ENCODE data around the gene ADAM23.

DNA sequence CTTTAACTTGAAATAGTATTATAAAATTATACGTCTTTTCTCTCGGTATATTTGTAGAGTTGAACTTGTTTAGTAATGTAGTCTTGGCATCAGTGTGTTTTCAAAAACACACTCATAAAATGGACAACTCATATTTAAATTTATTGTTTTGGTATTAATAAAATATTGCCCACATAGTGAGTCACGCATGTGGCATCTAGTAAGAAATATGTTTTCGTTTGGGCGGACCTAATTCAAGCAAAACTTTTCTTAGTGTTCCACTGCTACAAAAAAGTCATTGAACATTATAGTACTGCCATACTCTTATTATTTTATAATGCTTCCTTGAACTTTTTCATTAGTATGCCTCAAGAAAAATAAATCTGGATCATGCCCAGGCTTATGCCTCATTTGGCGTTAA, 167.9 kb downstream of the ADAM23 start:
- TF ChIP-seq, protein P1, sequence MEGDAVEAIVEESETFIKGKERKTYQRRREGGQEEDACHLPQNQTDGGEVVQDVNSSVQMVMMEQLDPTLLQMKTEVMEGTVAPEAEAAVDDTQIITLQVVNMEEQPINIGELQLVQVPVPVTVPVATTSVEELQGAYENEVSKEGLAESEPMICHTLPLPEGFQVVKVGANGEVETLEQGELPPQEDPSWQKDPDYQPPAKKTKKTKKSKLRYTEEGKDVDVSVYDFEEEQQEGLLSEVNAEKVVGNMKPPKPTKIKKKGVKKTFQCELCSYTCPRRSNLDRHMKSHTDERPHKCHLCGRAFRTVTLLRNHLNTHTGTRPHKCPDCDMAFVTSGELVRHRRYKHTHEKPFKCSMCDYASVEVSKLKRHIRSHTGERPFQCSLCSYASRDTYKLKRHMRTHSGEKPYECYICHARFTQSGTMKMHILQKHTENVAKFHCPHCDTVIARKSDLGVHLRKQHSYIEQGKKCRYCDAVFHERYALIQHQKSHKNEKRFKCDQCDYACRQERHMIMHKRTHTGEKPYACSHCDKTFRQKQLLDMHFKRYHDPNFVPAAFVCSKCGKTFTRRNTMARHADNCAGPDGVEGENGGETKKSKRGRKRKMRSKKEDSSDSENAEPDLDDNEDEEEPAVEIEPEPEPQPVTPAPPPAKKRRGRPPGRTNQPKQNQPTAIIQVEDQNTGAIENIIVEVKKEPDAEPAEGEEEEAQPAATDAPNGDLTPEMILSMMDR (IDR thresholded peaks at IDR 0.05): no peak
- TF ChIP-seq POLR2A (IDR thresholded peaks at IDR 0.05): no peak

Measured in adrenal gland (tissue), 5 donors.